Activated naive CD8-positive, alpha-beta T cell treated with anti-CD3 and anti-CD28 coated beads, Interleukin-2, amount 50 U/mL, for 16 hours (primary cell): ENCODE measurements around the gene CACNG8.
"Not testable (repeated sequence)": the region's sequence is repeated elsewhere in the genome, so short reads cannot be mapped to it uniquely, and the experiment has no call there.

Source experiments
- DNase-seq: peaks from one replicate; pipeline ENCODE4 v3.0.0-alpha.2; 2020; ENCODE audit warnings: low read depth, low spot score

The CACNG8 gene

GRCh38 chr19:54035215-54036178 lies 72.8 kb downstream of the CACNG8 start:
- no peak for DNase-seq

- DNase-seq, result not testable (repeated sequence)
Measured at GRCh38 chr19:54036542-54036941, 73.8 kb downstream of the CACNG8 start.
